Measurements from ENCODE around the gene ARHGAP42.

DNA sequence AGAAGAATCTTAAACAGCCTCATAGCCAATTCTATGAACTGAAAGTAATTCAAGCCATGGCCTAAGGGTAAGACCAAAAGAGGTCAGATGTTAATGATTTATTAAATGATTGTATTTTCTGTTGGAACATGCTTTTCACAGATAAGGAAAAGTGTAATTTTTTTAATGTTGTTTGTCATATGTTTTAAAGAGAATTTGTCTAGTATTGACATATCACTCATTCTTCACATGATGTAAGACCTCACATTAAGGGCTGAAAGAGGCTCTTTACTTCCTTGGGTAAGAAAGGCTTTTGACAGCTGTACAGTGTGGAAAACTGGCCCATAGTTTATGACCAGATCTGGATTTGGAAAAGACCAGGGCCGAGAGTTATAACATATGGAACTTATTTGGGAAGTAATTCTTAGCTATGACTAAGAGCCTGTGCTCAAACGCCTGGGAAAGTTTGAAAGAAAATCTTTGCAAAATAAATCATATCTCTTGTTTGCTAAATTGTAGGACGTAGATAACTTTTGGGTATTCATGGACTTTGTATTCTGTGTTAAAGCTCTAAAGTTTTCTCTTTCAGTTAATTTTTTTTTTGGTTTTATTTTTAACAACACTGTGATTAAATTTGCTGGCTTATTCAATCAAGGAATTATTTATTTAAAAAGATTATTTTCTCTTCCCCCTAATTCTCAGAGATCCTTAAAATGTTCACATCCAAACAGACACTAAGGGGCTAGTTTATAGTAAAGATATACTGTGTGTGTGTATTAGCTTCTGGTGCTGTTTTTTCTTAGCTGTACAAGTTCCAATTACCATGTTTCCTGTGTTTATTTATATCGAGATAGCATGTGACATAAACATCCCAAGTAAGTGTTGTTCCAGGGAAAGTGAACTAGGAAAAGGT is 162.2 kb downstream of the ARHGAP42 start:
- TF ChIP-seq, protein P1, sequence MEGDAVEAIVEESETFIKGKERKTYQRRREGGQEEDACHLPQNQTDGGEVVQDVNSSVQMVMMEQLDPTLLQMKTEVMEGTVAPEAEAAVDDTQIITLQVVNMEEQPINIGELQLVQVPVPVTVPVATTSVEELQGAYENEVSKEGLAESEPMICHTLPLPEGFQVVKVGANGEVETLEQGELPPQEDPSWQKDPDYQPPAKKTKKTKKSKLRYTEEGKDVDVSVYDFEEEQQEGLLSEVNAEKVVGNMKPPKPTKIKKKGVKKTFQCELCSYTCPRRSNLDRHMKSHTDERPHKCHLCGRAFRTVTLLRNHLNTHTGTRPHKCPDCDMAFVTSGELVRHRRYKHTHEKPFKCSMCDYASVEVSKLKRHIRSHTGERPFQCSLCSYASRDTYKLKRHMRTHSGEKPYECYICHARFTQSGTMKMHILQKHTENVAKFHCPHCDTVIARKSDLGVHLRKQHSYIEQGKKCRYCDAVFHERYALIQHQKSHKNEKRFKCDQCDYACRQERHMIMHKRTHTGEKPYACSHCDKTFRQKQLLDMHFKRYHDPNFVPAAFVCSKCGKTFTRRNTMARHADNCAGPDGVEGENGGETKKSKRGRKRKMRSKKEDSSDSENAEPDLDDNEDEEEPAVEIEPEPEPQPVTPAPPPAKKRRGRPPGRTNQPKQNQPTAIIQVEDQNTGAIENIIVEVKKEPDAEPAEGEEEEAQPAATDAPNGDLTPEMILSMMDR (IDR thresholded peaks at IDR 0.05; ENCODE audit: insufficient read depth, low read length), result no peak
- TF ChIP-seq GABPA (IDR thresholded peaks at IDR 0.05; ENCODE audit: low read depth), result no peak
- no peak for TF ChIP-seq POLR2AphosphoS5 (IDR thresholded peaks at IDR 0.05; ENCODE audit: low read depth)
- TF ChIP-seq, protein P2, sequence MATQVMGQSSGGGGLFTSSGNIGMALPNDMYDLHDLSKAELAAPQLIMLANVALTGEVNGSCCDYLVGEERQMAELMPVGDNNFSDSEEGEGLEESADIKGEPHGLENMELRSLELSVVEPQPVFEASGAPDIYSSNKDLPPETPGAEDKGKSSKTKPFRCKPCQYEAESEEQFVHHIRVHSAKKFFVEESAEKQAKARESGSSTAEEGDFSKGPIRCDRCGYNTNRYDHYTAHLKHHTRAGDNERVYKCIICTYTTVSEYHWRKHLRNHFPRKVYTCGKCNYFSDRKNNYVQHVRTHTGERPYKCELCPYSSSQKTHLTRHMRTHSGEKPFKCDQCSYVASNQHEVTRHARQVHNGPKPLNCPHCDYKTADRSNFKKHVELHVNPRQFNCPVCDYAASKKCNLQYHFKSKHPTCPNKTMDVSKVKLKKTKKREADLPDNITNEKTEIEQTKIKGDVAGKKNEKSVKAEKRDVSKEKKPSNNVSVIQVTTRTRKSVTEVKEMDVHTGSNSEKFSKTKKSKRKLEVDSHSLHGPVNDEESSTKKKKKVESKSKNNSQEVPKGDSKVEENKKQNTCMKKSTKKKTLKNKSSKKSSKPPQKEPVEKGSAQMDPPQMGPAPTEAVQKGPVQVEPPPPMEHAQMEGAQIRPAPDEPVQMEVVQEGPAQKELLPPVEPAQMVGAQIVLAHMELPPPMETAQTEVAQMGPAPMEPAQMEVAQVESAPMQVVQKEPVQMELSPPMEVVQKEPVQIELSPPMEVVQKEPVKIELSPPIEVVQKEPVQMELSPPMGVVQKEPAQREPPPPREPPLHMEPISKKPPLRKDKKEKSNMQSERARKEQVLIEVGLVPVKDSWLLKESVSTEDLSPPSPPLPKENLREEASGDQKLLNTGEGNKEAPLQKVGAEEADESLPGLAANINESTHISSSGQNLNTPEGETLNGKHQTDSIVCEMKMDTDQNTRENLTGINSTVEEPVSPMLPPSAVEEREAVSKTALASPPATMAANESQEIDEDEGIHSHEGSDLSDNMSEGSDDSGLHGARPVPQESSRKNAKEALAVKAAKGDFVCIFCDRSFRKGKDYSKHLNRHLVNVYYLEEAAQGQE (IDR thresholded peaks at IDR 0.05; ENCODE audit: insufficient replicate concordance, low read depth), result no peak
- no peak for TF ChIP-seq SPI1 (IDR thresholded peaks at IDR 0.05; ENCODE audit: borderline replicate concordance, low read depth)

Data from HL-60 (cell line).